Measurements from ENCODE around the gene PSORS1C2. TPM values are rescaled to one million over a fixed set of nuclear protein-coding genes. Genes with fewer than 3 reads are reported as not detected.

PSORS1C2 gene
- total and polyA plus RNA-seq, 2 donors (not counting 3 experiments of a cell fraction or from before 2014, with no cell fraction given) = not detected

DNA sequence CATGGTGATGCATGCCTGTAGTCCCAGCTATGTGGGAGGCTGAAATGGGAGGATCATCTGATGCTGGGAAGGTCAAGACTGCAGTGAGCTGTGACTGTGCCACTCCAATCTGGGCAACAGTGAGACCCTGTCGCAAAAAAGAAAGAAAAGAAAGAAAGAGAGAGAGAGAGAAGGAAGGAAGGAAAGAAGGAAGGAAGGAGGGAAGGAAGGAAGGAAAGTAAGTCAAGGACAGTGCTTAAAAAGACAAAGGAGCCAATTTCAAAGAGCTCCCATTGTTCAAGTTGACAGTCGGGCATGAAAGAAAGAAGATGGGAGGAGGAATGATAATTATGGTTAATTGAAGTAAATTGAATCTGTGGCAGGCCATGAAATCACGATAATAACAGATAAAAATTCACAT, 42.7 kb downstream of the PSORS1C2 start:
- no peaks in the 10 kb centered on the region for H3K27me3 ChIP-seq (ENCODE audit: control insufficient read depth in 2 of 2, insufficient read depth in 2 of 2, low read length in 2 of 2)

DNA sequence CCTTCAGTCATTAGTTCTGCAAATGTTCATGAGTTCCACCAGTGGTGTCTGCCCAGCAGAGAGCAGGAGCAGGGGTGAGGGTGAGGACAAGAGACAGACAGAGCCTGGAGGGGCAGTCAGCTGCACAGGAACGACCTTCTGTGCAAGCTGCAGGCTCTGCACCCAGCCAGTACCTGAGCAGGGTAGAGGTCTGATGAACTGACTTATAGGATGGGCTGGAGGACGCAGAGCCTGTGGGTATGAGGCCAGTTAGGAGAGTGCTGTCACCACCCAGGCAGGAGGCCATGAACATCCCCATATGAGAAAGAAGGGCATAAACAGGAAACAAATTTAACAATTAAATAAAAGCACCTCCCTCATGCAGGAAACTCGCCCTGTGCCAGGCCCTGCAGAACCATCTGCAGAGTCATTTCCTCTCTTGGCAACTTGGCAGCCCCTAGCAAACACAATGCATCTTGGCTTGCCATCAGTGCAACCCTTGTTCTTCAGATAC, 44.4 kb downstream of the PSORS1C2 start:
- Histone ChIP-seq H4K20me1 (replicated peaks; ENCODE audit: control insufficient read depth, extremely low read depth, insufficient read depth, low read length) (no peaks in the 10 kb centered on the region), H2AFZ (ENCODE audit: low read depth, low read length) (no peak overlapping the region), H3K4me3 (replicated peaks in 1 of 3; ENCODE audit: insufficient read depth in 1 of 3, low read depth in 1 of 3, low read length in 3 of 3) (peak overlapping the region in 1 of 3 experiments; percentile 23), H3K9me3 (replicated peaks; ENCODE audit: control insufficient read depth, insufficient read depth, low read length) (no peaks in the 10 kb centered on the region), H3K9ac (replicated peaks; ENCODE audit: extremely low read depth, insufficient read depth, low read length) (no peak overlapping the region), H3K27ac (ENCODE audit: insufficient read depth, low read depth, low read length) (peak overlapping the region; percentile 41), H3K4me1 (ENCODE audit: control insufficient read depth, extremely low read depth, insufficient read depth, low read length) (peaks cover 41% of the 10 kb centered on the region), H3K4me2 (ENCODE audit: insufficient read depth, low read length) (peak overlapping the region; percentile 75), H3K27me3 (ENCODE audit: control insufficient read depth in 2 of 2, insufficient read depth in 2 of 2, low read length in 2 of 2) (no peaks in the 10 kb centered on the region), H3K79me2 (ENCODE audit: control insufficient read depth, insufficient read depth, low read length) (no peaks in the 10 kb centered on the region), H3K36me3 (ENCODE audit: control insufficient read depth in 2 of 2, extremely low read depth in 1 of 2, insufficient read depth in 2 of 2, low read length in 2 of 2) (no peaks in the 10 kb centered on the region), H3K9me1 (replicated peaks; ENCODE audit: control insufficient read depth, extremely low read depth, insufficient read depth, low read length) (no peaks in the 10 kb centered on the region)
- TF ChIP-seq FOS (IDR thresholded peaks at IDR 0.05; ENCODE audit: borderline replicate concordance, insufficient read depth, low read length) = peak; percentile 36
- peak; percentile 78 for TF ChIP-seq POLR2AphosphoS5 (IDR thresholded peaks at IDR 0.05; ENCODE audit: insufficient read depth, low read depth, low read length)
- peak; percentile 55 for TF ChIP-seq GATA2 (IDR thresholded peaks at IDR 0.05; ENCODE audit: insufficient read depth, insufficient read length, low read depth, low read length)
- peak; percentile 46 for TF ChIP-seq POLR2A (IDR thresholded peaks at IDR 0.05; ENCODE audit: low read depth, low read length)
- TF ChIP-seq JUN (IDR thresholded peaks at IDR 0.05; ENCODE audit: borderline replicate concordance, insufficient read depth, insufficient read length, low read depth) = peak; percentile 66
- TF ChIP-seq CTCF (IDR thresholded peaks at IDR 0.05; ENCODE audit: extremely low read depth in 1 of 2, insufficient read depth in 1 of 2, low read depth in 1 of 2, low read length in 2 of 2) = no peak
- no peak for TF ChIP-seq EZH2 (IDR thresholded peaks at IDR 0.05; ENCODE audit: borderline replicate concordance, low read depth, low read length, severe bottlenecking)
- TF ChIP-seq MAX (IDR thresholded peaks at IDR 0.05; ENCODE audit: insufficient read depth, insufficient read length) = no peak
- no peak for TF ChIP-seq MYC (IDR thresholded peaks at IDR 0.05; ENCODE audit: low read depth, low read length)
- intact Hi-C loops (cut with micrococcal nuclease) (loop anchor here (1.0 to 2.0 kb wide), 2 partner anchors 20 to 34 kb away; partner anchors contain the start of gene PSORS1C1), dilution Hi-C loops (cut with MboI; ENCODE audit: extremely low pct_ligation_motif_present, low sequenced_read_pairs) (no loop called here)
- DNase-seq (ENCODE audit: low read depth, low spot score) (peak; percentile 88), FAIRE-seq (peak; percentile 97)
- ChIA-PET CTCF (interaction anchor here (1.1 to 6.3 kb wide), 7 partner anchors 15 to 415 kb away, joined by 3 to 45 read pairs (median 5); partner anchors contain the start of gene PSORS1C1), POLR2A (interaction anchor here (1.4 to 1.9 kb wide), 2 partner anchors 20 to 25 kb away, joined by 3 to 8 read pairs; partner anchors contain the start of gene PSORS1C1)
- no TSS peak for BruUV-seq (replicated peaks)

More for the DNA sequence above, 42.7 kb downstream of the PSORS1C2 start:
- FAIRE-seq (no peak), DNase-seq (ENCODE audit: low read depth, low spot score) (no peak)
- no peak overlapping the region for H3K9ac ChIP-seq (replicated peaks; ENCODE audit: extremely low read depth, insufficient read depth, low read length)
- no TSS peak for BruUV-seq (replicated peaks)
- no peaks in the 10 kb centered on the region for H4K20me1 ChIP-seq (replicated peaks; ENCODE audit: control insufficient read depth, extremely low read depth, insufficient read depth, low read length)
- no peaks in the 10 kb centered on the region for H3K79me2 ChIP-seq (ENCODE audit: control insufficient read depth, insufficient read depth, low read length)
- H3K36me3 ChIP-seq (ENCODE audit: control insufficient read depth in 2 of 2, extremely low read depth in 1 of 2, insufficient read depth in 2 of 2, low read length in 2 of 2) = no peaks in the 10 kb centered on the region
- H3K9me1 ChIP-seq (replicated peaks; ENCODE audit: control insufficient read depth, extremely low read depth, insufficient read depth, low read length) = no peaks in the 10 kb centered on the region
- intact Hi-C loops (cut with micrococcal nuclease) (loop anchor here (2.0 kb wide), 1 partner anchor 27 kb away; no protein-coding TSS in a partner anchor), dilution Hi-C loops (cut with MboI; ENCODE audit: extremely low pct_ligation_motif_present, low sequenced_read_pairs) (no loop called here)
- no peak overlapping the region for H3K4me3 ChIP-seq (replicated peaks in 1 of 3; ENCODE audit: insufficient read depth in 1 of 3, low read depth in 1 of 3, low read length in 3 of 3)
- no peak overlapping the region for H3K4me2 ChIP-seq (ENCODE audit: insufficient read depth, low read length)
- TF ChIP-seq MAX (IDR thresholded peaks at IDR 0.05; ENCODE audit: insufficient read depth, insufficient read length) (no peak), POLR2A (IDR thresholded peaks at IDR 0.05; ENCODE audit: low read depth, low read length) (no peak)
- H3K4me1 ChIP-seq (ENCODE audit: control insufficient read depth, extremely low read depth, insufficient read depth, low read length) = peaks cover 41% of the 10 kb centered on the region
- H3K27ac ChIP-seq (ENCODE audit: insufficient read depth, low read depth, low read length) = no peak overlapping the region
- ChIA-PET POLR2A (no interaction called here), CTCF (interaction anchor here (0.8 to 6.3 kb wide), 4 partner anchors 9 to 274 kb away, joined by 3 to 45 read pairs (median 14); partner anchors contain the start of gene PSORS1C1)
- no peaks in the 10 kb centered on the region for H3K9me3 ChIP-seq (replicated peaks; ENCODE audit: control insufficient read depth, insufficient read depth, low read length)
- no peak overlapping the region for H2AFZ ChIP-seq (ENCODE audit: low read depth, low read length)
